HG03064 (cell line): ENCODE results near the gene NOA1.

Experiments
- ATAC-seq: cut with Tn5 transposase; IDR thresholded peaks from one replicate; pipeline ENCODE4 v1.9.1; 2021; ENCODE audit warnings: low read depth; ENCODE audit not compliant: unreplicated experiment

The NOA1 gene

GRCh38 chr4:56977321-56978012 is at the start of gene NOA1:
NOA1 (minus strand) TSS chr4:56977606; CDS start chr4:56977585, 21 bp downstream.
- ATAC-seq: peak; percentile 81

GRCh38 chr4:57023104-57023503 is 45.7 kb upstream of the NOA1 start:
- no peak for ATAC-seq

GRCh38 chr4:57020467-57021101 is 43.2 kb upstream of the NOA1 start:
- ATAC-seq: no peak

GRCh38 chr4:57018980-57019379 is 41.6 kb upstream of the NOA1 start:
- no peak for ATAC-seq

GRCh38 chr4:57013543-57014120 is 36.2 kb upstream of the NOA1 start:
- ATAC-seq: no peak

GRCh38 chr4:56999751-57000150 is 22.3 kb upstream of the NOA1 start:
- no peak for ATAC-seq

GRCh38 chr4:56995525-56995924 is 18.1 kb upstream of the NOA1 start:
- no peak for ATAC-seq

GRCh38 chr4:56990109-56990905 is 12.9 kb upstream of the NOA1 start:
- ATAC-seq: no peak

- ATAC-seq: no peak
Observed at GRCh38 chr4:56986952-56987351, 9.5 kb upstream of the NOA1 start.

GRCh38 chr4:56986192-56986591 is 8.8 kb upstream of the NOA1 start:
- ATAC-seq: no peak

GRCh38 chr4:56981795-56982201 is 4.4 kb upstream of the NOA1 start:
- ATAC-seq: no peak

GRCh38 chr4:56979421-56980072 is 2.1 kb upstream of the NOA1 start:
- no peak for ATAC-seq

- peak; percentile 33 for ATAC-seq
Observed at GRCh38 chr4:56978750-56979303, 1.4 kb upstream of the NOA1 start, which contains the start of gene POLR2B. POLR2B (plus strand) TSS chr4:56978896; CDS start chr4:56978986, 90 bp downstream.

GRCh38 chr4:56976837-56977320 is 527 bp downstream of the NOA1 start:
- peak; percentile 26 for ATAC-seq

- no peak for ATAC-seq
Observed at GRCh38 chr4:56976283-56976836, 1.0 kb downstream of the NOA1 start.

- ATAC-seq: no peak
Observed at GRCh38 chr4:56973336-56973735, 4.1 kb downstream of the NOA1 start.

GRCh38 chr4:56972809-56973208 is 4.6 kb downstream of the NOA1 start:
- no peak for ATAC-seq

GRCh38 chr4:56972389-56972788 is 5.0 kb downstream of the NOA1 start:
- ATAC-seq: no peak

GRCh38 chr4:56971383-56971782 is 6.0 kb downstream of the NOA1 start:
- ATAC-seq: no peak

- no peak for ATAC-seq
Observed at GRCh38 chr4:56961107-56961500, 16.3 kb downstream of the NOA1 start.
